Panc1 (cell line): ENCODE data around the gene SV2C. TPM values are rescaled to one million over a fixed set of nuclear protein-coding genes. Genes with fewer than 3 reads are reported as not detected.
"Not testable (repeated sequence)": the region's sequence is repeated elsewhere in the genome, so short reads cannot be mapped to it uniquely, and the experiment has no call there.

Experiments used
- ATAC-seq: fragments of 200-7000 bp; cut with Tn5 transposase; 2 replicates; pipeline ENCODE4 v1.9.1; 2020; ENCODE audit warnings: mild to moderate bottlenecking, moderate library complexity
- BruUV-seq: library from RNA; stranded (reverse); fragments of 400-500 nt; replicated peaks from 2 replicates; lab custom pipeline; 2021; lab: Mats Ljungman, UMichigan
- CTCF ChIA-PET: fragments of 300-600 bp; sonication (Branson Sonifier 250); formaldehyde crosslinking; loops from one replicate; lab custom pipeline; 2022; ENCODE audit warnings: antibody characterized with exemption; lab: Charles Lee
- POLR2A ChIA-PET: fragments of 300-600 bp; sonication (Branson Sonifier 250); formaldehyde crosslinking; loops from one replicate; lab custom pipeline; 2022; ENCODE audit warnings: antibody characterized with exemption; lab: Charles Lee
- DNase-seq: peaks from one replicate; pipeline ENCODE4 v3.0.0-alpha.2; 2010; ENCODE audit warnings: low read depth, low spot score
- H3K27ac ChIP-seq: 2 replicates; pipeline ENCODE4 v1.5.1; 2011; ENCODE audit warnings: mild to moderate bottlenecking, low read length, inconsistent platforms
- H3K27me3 ChIP-seq: fragments of 200-500 bp; sonication (Bioruptor generic); 2 replicates; pipeline ENCODE4 v1.6.0; 2014; ENCODE audit warnings: low read length, inconsistent platforms; ENCODE audit not compliant: control insufficient read depth, insufficient read depth
- H3K36me3 ChIP-seq: fragments of 200-500 bp; sonication (Bioruptor generic); 2 replicates; pipeline ENCODE4 v1.5.1; 2014; ENCODE audit warnings: inconsistent platforms, mild to moderate bottlenecking, low read length, moderate library complexity; ENCODE audit not compliant: control insufficient read depth, insufficient read depth
- H3K4me1 ChIP-seq: 2 replicates; pipeline ENCODE4 v1.5.1; 2011; ENCODE audit warnings: inconsistent platforms, mild to moderate bottlenecking, low read length, moderate library complexity; ENCODE audit not compliant: control insufficient read depth, insufficient read depth
- H3K4me3 ChIP-seq, 2 experiments: 2 replicates each; pipeline ENCODE4 v1.5.1; 2011 to 2012; ENCODE audit warnings: low read depth in 2 of 2, low read length in 2 of 2, mild to moderate bottlenecking in 2 of 2, inconsistent platforms in 1 of 2, moderate library complexity in 1 of 2
- H3K9me3 ChIP-seq: fragments of 200-500 bp; sonication (Bioruptor generic); 2 replicates; pipeline ENCODE4 v1.5.1; 2014; ENCODE audit warnings: low read depth, mild to moderate bottlenecking, inconsistent platforms, low read length, moderate library complexity; ENCODE audit not compliant: control insufficient read depth, insufficient read depth
- POLR2AphosphoS5 ChIP-seq: IDR thresholded peaks from 2 replicates; pipeline ENCODE4 v1.6.1; 2012; ENCODE audit warnings: mild to moderate bottlenecking, low read depth, low read length, moderate library complexity
- SIN3A ChIP-seq: IDR thresholded peaks from 2 replicates; pipeline ENCODE4 v1.6.1; 2012; ENCODE audit warnings: low read depth, mild to moderate bottlenecking, low read length, moderate library complexity, borderline replicate concordance; ENCODE audit not compliant: insufficient read depth
- TCF7L2 ChIP-seq: IDR thresholded peaks from 2 replicates; pipeline ENCODE4 v1.6.1; 2011; ENCODE audit warnings: mild to moderate bottlenecking, low read depth, low read length, inconsistent platforms
- in situ Hi-C: cut with HindIII; loops from 2 replicates; pipeline ENCODE4 v1.10.0; 2016; ENCODE audit warnings: low sequenced_read_pairs, low pct_unique_long_range_greater_than_20kb
- intact Hi-C: fragments of 100-400 bp; cut with micrococcal nuclease; formaldehyde crosslinking; loops from one replicate; pipeline ENCODE4 v1.10.0; 2022; ENCODE audit not compliant: unreplicated experiment
- total RNA-seq: library from RNA; stranded (reverse); gene quantifications from one replicate; pipeline ENCODE4 v1.2.1, GENCODE V29; 2021; ENCODE audit not compliant: unreplicated experiment
- TF ChIP-seq, protein P1 (sequence below), 2 experiments: IDR thresholded peaks; 2 replicates each; pipeline ENCODE4 v1.6.1; 2011 to 2012; ENCODE audit warnings: low read depth in 2 of 2, control low read depth in 1 of 2, low read length in 1 of 2, mild to moderate bottlenecking in 1 of 2, moderate library complexity in 1 of 2; ENCODE audit not compliant: insufficient read depth in 1 of 2
- TF ChIP-seq, protein P2 (sequence below): fragments of 450-650 bp; IDR thresholded peaks from 2 replicates; pipeline ENCODE4 v1.5.1; 2017; ENCODE audit warnings: mild to moderate bottlenecking

Gene SV2C
- total RNA-seq, 1 experiment from 2014 or later = not detected

DNA sequence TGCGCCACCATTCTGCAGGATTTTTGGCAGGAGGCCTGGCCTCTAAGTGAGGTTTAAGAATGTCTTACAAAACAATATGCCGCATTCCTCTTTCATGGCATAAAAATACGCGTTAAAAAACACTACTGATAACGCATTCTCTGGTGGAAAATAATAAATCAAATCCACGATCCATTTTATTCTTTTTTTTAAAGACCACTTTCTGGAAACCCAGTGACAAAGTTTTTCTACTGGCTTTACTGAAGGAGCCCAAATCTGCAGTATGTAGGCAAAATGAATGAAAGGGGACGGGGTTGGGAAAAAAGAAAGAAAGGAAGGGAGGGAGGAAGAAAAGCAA, 2.0 kb downstream of the SV2C start:
- POLR2A ChIA-PET = interaction anchor here (0.7 kb wide), 1 partner anchor 62 kb away, joined by 7 read pairs; no protein-coding TSS in a partner anchor
- no TSS peak for BruUV-seq
- CTCF ChIA-PET = no interaction called here
- ATAC-seq (no peak), DNase-seq (no peak)
- in situ Hi-C loops = no loop called here
- no peaks in the 10 kb centered on the region for H3K9me3 ChIP-seq
- H3K27me3 ChIP-seq = peaks cover 54% of the 10 kb centered on the region
- no peaks in the 10 kb centered on the region for H3K36me3 ChIP-seq
- intact Hi-C loops = no loop called here
- TF ChIP-seq POLR2AphosphoS5 (no peak), TCF7L2 (no peak), SIN3A (no peak)
- TF ChIP-seq, protein P1, sequence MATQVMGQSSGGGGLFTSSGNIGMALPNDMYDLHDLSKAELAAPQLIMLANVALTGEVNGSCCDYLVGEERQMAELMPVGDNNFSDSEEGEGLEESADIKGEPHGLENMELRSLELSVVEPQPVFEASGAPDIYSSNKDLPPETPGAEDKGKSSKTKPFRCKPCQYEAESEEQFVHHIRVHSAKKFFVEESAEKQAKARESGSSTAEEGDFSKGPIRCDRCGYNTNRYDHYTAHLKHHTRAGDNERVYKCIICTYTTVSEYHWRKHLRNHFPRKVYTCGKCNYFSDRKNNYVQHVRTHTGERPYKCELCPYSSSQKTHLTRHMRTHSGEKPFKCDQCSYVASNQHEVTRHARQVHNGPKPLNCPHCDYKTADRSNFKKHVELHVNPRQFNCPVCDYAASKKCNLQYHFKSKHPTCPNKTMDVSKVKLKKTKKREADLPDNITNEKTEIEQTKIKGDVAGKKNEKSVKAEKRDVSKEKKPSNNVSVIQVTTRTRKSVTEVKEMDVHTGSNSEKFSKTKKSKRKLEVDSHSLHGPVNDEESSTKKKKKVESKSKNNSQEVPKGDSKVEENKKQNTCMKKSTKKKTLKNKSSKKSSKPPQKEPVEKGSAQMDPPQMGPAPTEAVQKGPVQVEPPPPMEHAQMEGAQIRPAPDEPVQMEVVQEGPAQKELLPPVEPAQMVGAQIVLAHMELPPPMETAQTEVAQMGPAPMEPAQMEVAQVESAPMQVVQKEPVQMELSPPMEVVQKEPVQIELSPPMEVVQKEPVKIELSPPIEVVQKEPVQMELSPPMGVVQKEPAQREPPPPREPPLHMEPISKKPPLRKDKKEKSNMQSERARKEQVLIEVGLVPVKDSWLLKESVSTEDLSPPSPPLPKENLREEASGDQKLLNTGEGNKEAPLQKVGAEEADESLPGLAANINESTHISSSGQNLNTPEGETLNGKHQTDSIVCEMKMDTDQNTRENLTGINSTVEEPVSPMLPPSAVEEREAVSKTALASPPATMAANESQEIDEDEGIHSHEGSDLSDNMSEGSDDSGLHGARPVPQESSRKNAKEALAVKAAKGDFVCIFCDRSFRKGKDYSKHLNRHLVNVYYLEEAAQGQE (IDR thresholded peaks at IDR 0.05; ENCODE audit: insufficient read depth in 1 of 2, low read depth in 2 of 2, low read length in 1 of 2) = no peak
- TF ChIP-seq, protein P2, sequence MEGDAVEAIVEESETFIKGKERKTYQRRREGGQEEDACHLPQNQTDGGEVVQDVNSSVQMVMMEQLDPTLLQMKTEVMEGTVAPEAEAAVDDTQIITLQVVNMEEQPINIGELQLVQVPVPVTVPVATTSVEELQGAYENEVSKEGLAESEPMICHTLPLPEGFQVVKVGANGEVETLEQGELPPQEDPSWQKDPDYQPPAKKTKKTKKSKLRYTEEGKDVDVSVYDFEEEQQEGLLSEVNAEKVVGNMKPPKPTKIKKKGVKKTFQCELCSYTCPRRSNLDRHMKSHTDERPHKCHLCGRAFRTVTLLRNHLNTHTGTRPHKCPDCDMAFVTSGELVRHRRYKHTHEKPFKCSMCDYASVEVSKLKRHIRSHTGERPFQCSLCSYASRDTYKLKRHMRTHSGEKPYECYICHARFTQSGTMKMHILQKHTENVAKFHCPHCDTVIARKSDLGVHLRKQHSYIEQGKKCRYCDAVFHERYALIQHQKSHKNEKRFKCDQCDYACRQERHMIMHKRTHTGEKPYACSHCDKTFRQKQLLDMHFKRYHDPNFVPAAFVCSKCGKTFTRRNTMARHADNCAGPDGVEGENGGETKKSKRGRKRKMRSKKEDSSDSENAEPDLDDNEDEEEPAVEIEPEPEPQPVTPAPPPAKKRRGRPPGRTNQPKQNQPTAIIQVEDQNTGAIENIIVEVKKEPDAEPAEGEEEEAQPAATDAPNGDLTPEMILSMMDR = no peak
- H3K27ac ChIP-seq = no peak overlapping the region
- peaks cover 22% of the 10 kb centered on the region for H3K4me1 ChIP-seq
- no peak overlapping the region for H3K4me3 ChIP-seq

DNA sequence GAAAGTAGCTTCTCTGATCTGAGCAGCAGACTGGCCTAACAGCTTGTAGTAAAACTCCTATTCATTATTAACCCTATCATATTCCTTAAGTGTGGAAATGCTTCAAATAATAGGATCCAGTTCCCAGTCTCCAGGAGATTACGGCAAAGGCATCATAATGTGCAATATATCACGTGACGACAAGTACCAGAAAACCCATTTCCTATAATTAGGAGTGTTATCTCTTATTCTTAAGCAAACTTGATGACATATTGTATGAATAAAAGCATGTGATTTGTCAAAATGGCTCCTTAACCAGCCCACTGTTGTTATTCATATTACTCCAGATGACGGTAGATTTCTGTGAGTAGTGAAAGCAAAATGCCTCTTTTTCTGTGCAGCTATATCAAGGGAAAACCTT, 2.9 kb downstream of the SV2C start:
- Histone ChIP-seq H3K9me3 (no peaks in the 10 kb centered on the region), H3K27me3 (peaks cover 50% of the 10 kb centered on the region), H3K4me1 (peaks cover 22% of the 10 kb centered on the region), H3K27ac (no peak overlapping the region), H3K4me3 (no peak overlapping the region), H3K36me3 (no peaks in the 10 kb centered on the region)
- TF ChIP-seq TCF7L2 (no peak), SIN3A (no peak), POLR2AphosphoS5 (no peak)
- TF ChIP-seq, protein P1 (IDR thresholded peaks at IDR 0.05; ENCODE audit: insufficient read depth in 1 of 2, low read depth in 2 of 2, low read length in 1 of 2) = no peak
- TF ChIP-seq, protein P2 = no peak
- DNase-seq (no peak), ATAC-seq (no peak)
- CTCF ChIA-PET = no interaction called here
- BruUV-seq = no TSS peak
- POLR2A ChIA-PET = no interaction called here
- intact Hi-C loops (no loop called here), in situ Hi-C loops (no loop called here)

DNA sequence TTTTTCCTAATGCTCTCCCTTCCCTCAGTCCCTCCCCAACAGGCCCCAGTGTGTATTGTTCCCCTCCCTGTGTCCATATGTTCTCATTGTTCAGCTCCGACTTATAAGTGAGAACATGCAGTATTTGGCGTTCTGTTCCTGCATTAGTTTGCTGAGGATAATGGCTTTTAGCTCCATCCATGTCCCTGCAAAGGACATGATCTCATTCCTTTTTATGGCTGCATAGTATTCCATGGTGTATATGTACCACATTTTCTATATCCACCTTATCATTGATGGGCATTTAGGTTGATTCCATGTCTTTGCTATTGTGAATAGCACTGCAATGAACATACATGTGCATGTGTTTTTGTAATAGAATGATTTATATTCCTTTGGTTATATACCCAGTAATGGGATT, 6.0 kb downstream of the SV2C start:
- H3K9me3 ChIP-seq, H3K4me3 ChIP-seq, DNase-seq, H3K4me1 ChIP-seq, H3K36me3 ChIP-seq, BruUV-seq, POLR2A ChIA-PET, CTCF ChIA-PET, ATAC-seq, intact Hi-C loops, H3K27ac ChIP-seq, in situ Hi-C loops: not testable (repeated sequence)
- H3K27me3 ChIP-seq = peaks cover 30% of the 10 kb centered on the region
